Thoracic aorta (tissue), 2 donors: ENCODE data around the gene LRRC8E. TPM values are rescaled to one million over a fixed set of nuclear protein-coding genes. Genes with fewer than 3 reads are reported as not detected.

Experiments used
- ATAC-seq: fragments of 150-250 bp; one replicate; pipeline ENCODE4 v1.8.0; 2017; ENCODE audit warnings: low read depth; ENCODE audit not compliant: insufficient number of reproducible peaks, low FRiP score
- DNase-seq: peaks from one replicate; pipeline ENCODE4 v3.0.0-alpha.2; 2020; ENCODE audit warnings: low spot score
- H3K27ac ChIP-seq, 2 donors: fragments of 200-600 bp; sonication (generic); 1 replicate in 1 of 2; 2 replicates in 1 of 2; pipeline ENCODE4 v1.5.1; 2016; ENCODE audit warnings: mild to moderate bottlenecking in 2 of 2, moderate library complexity in 2 of 2
- H3K27me3 ChIP-seq: fragments of 200-600 bp; sonication (generic); replicated peaks from 2 replicates; pipeline ENCODE4 v1.6.0; 2016; ENCODE audit warnings: mild to moderate bottlenecking; ENCODE audit not compliant: insufficient read depth
- H3K36me3 ChIP-seq: fragments of 200-600 bp; sonication (generic); one replicate; pipeline ENCODE4 v1.5.1; 2016
- H3K4me1 ChIP-seq, 2 donors: fragments of 200-600 bp; sonication (generic); 1 replicate in 1 of 2; 2 replicates in 1 of 2; pipeline versions ENCODE4 v1.5.1 to v1.6.0; 2016; ENCODE audit warnings: low read depth in 2 of 2, mild to moderate bottlenecking in 1 of 2; ENCODE audit not compliant: control insufficient read depth in 1 of 2
- H3K4me3 ChIP-seq: fragments of 200-600 bp; sonication (generic); 2 replicates; pipeline ENCODE4 v1.5.1; 2016; ENCODE audit warnings: mild to moderate bottlenecking
- H3K9me3 ChIP-seq: fragments of 200-600 bp; sonication (generic); 2 replicates; pipeline ENCODE4 v1.5.1; 2016
- CTCF ChIP-seq: fragments of 200-600 bp; sonication (generic); IDR thresholded peaks from one replicate; pipeline ENCODE4 v1.5.1; 2019; ENCODE audit warnings: antibody characterized with exemption
- total RNA-seq, 2 donors: library from RNA; depleted of rRNA; stranded (reverse); fragments of >200 nt; gene quantifications; one replicate each; pipeline versions ENCODE4 v1.1.0 to v1.2.3, GENCODE V29; 2016

The LRRC8E gene
- total RNA-seq, 2 donors from 2014 or later: 0.14 TPM; not detected in 1

- Histone ChIP-seq H3K4me1 (peaks cover 18 to 20% of the 10 kb centered on the region in 2 donors), H3K27ac (no peak overlapping the region), H3K9me3 (no peaks in the 10 kb centered on the region), H3K27me3 (no peaks in the 10 kb centered on the region), H3K36me3 (no peaks in the 10 kb centered on the region), H3K4me3 (no peak overlapping the region)
- DNase-seq (no peak), ATAC-seq (no peak)
- TF ChIP-seq CTCF: no peak
Observed at GRCh38 chr19:7866399-7867091, 21.8 kb upstream of the LRRC8E start.

GRCh38 chr19:7867092-7867844 lies 21.0 kb upstream of the LRRC8E start:
- ATAC-seq: no peak
- no peak for TF ChIP-seq CTCF
- no peak overlapping the region for H3K27ac ChIP-seq
- no peak for DNase-seq
- no peaks in the 10 kb centered on the region for H3K36me3 ChIP-seq
- no peaks in the 10 kb centered on the region for H3K9me3 ChIP-seq
- H3K27me3 ChIP-seq: no peaks in the 10 kb centered on the region
- peaks cover 21 to 27% of the 10 kb centered on the region in 2 donors for H3K4me1 ChIP-seq
- no peak overlapping the region for H3K4me3 ChIP-seq

GRCh38 chr19:7868326-7868670 lies 20.0 kb upstream of the LRRC8E start:
- Histone ChIP-seq H3K27me3 (peaks cover 6% of the 10 kb centered on the region), H3K4me1 (peaks cover 21 to 28% of the 10 kb centered on the region in 2 donors), H3K4me3 (peak overlapping the region; percentile 69), H3K27ac (no peak overlapping the region), H3K36me3 (no peaks in the 10 kb centered on the region), H3K9me3 (no peaks in the 10 kb centered on the region)
- DNase-seq (no peak), ATAC-seq (no peak)
- TF ChIP-seq CTCF: no peak

GRCh38 chr19:7868671-7869452 lies 19.4 kb upstream of the LRRC8E start:
- H3K27me3 ChIP-seq: peaks cover 6% of the 10 kb centered on the region
- peaks cover 21 to 34% of the 10 kb centered on the region in 2 donors for H3K4me1 ChIP-seq
- H3K4me3 ChIP-seq: peak overlapping the region; percentile 69
- H3K27ac ChIP-seq: no peak overlapping the region
- H3K9me3 ChIP-seq: no peaks in the 10 kb centered on the region
- H3K36me3 ChIP-seq: no peaks in the 10 kb centered on the region
- peak; percentile 68 for TF ChIP-seq CTCF
- no peak for ATAC-seq
- no peak for DNase-seq

GRCh38 chr19:7869453-7869909 lies 18.8 kb upstream of the LRRC8E start:
- peaks cover 6% of the 10 kb centered on the region for H3K27me3 ChIP-seq
- H3K4me3 ChIP-seq: peak overlapping the region; percentile 69
- H3K9me3 ChIP-seq: no peaks in the 10 kb centered on the region
- no peaks in the 10 kb centered on the region for H3K36me3 ChIP-seq
- no peak overlapping the region for H3K27ac ChIP-seq
- H3K4me1 ChIP-seq: peaks cover 21 to 40% of the 10 kb centered on the region in 2 donors
- ATAC-seq: no peak
- TF ChIP-seq CTCF: no peak
- no peak for DNase-seq
